Vagina (tissue), 2 donors: Measurements from ENCODE around the gene RAP1A. TPM values are rescaled to one million over a fixed set of nuclear protein-coding genes. Genes with fewer than 3 reads are reported as not detected.

ENCODE experiments used
- DNase-seq, 2 donors: peaks; one replicate each; pipeline ENCODE4 v3.0.0-alpha.2; 2017; ENCODE audit errors: extremely low spot score in 2 of 2
- H3K27ac ChIP-seq: fragments of 200-600 bp; sonication (generic); one replicate; pipeline ENCODE4 v1.5.1; 2019
- H3K27me3 ChIP-seq: fragments of 200-600 bp; sonication (generic); one replicate; pipeline ENCODE4 v1.5.1; 2019
- H3K36me3 ChIP-seq, 2 donors: fragments of 200-600 bp; sonication (generic); one replicate each; pipeline ENCODE4 v1.5.1; 2017 to 2019
- H3K4me1 ChIP-seq: fragments of 200-600 bp; sonication (generic); one replicate; pipeline ENCODE4 v1.5.1; 2019
- H3K4me3 ChIP-seq, 2 donors: fragments of 200-600 bp; sonication (generic); 1 replicate in 1 of 2; 2 replicates in 1 of 2; pipeline ENCODE4 v1.5.1; 2016 to 2019
- H3K9me3 ChIP-seq: fragments of 200-600 bp; sonication (generic); one replicate; pipeline ENCODE4 v1.5.1; 2019
- CTCF ChIP-seq, 3 experiments: fragments of 450-650 bp in 2 of 3; fragments of 200-600 bp in 1 of 3; sonication (generic) in 1 of 3; IDR thresholded peaks; one replicate each; pipeline ENCODE4 v1.5.1; 2017 to 2019; ENCODE audit warnings: antibody characterized with exemption in 3 of 3, mild to moderate bottlenecking in 2 of 3, moderate library complexity in 2 of 3
- POLR2A ChIP-seq, 2 donors: fragments of 450-650 bp; IDR thresholded peaks; one replicate each; pipeline ENCODE4 v1.6.1; 2017; ENCODE audit warnings: antibody characterized with exemption in 2 of 2, mild to moderate bottlenecking in 2 of 2, moderate library complexity in 2 of 2
- POLR2AphosphoS5 ChIP-seq, 2 donors: sonication (generic); formaldehyde crosslinking; IDR thresholded peaks; one replicate each; pipeline ENCODE4 v1.9.0; 2017; ENCODE audit warnings: antibody characterized with exemption in 2 of 2, mild to moderate bottlenecking in 2 of 2, low read depth in 1 of 2; ENCODE audit not compliant: insufficient read depth in 1 of 2
- intact Hi-C: fragments of 100-400 bp; cut with DNase I; formaldehyde crosslinking; loops from one replicate; pipeline ENCODE4 v1.15.1; 2023
- total RNA-seq: library from RNA; depleted of rRNA; stranded (reverse); fragments of >200 nt; gene quantifications from one replicate; pipeline ENCODE4 v1.2.3, GENCODE V29; 2016

RAP1A gene
- total RNA-seq, 1 donor from 2014 or later = 52.5 TPM

GRCh38 chr1:111596499-111596898 lies 23.1 kb upstream of the RAP1A start:
- TF ChIP-seq CTCF (IDR thresholded peaks at IDR 0.05) (no peak), POLR2AphosphoS5 (IDR thresholded peaks at IDR 0.05; ENCODE audit: insufficient read depth in 1 of 2, low read depth in 1 of 2) (no peak), POLR2A (IDR thresholded peaks at IDR 0.05) (no peak)
- Histone ChIP-seq H3K9me3 (no peaks in the 10 kb centered on the region), H3K27me3 (no peaks in the 10 kb centered on the region), H3K36me3 (no peaks in the 10 kb centered on the region), H3K4me1 (peaks cover 52% of the 10 kb centered on the region), H3K4me3 (no peak overlapping the region), H3K27ac (no peak overlapping the region)
- DNase-seq = no peak
- intact Hi-C loops = no loop called here

GRCh38 chr1:111597426-111597825 lies 22.2 kb upstream of the RAP1A start:
- no peak for TF ChIP-seq POLR2AphosphoS5 (IDR thresholded peaks at IDR 0.05; ENCODE audit: insufficient read depth in 1 of 2, low read depth in 1 of 2)
- no peak for TF ChIP-seq POLR2A (IDR thresholded peaks at IDR 0.05)
- no peak for TF ChIP-seq CTCF (IDR thresholded peaks at IDR 0.05)
- intact Hi-C loops = no loop called here
- Histone ChIP-seq H3K4me3 (no peak overlapping the region), H3K9me3 (no peaks in the 10 kb centered on the region), H3K27me3 (no peaks in the 10 kb centered on the region), H3K27ac (no peak overlapping the region), H3K36me3 (no peaks in the 10 kb centered on the region), H3K4me1 (peaks cover 42% of the 10 kb centered on the region)
- DNase-seq = no peak

GRCh38 chr1:111598544-111598943 lies 21.0 kb upstream of the RAP1A start:
- no peak overlapping the region for H3K4me3 ChIP-seq
- H3K9me3 ChIP-seq = no peaks in the 10 kb centered on the region
- no peak overlapping the region for H3K27ac ChIP-seq
- TF ChIP-seq CTCF (IDR thresholded peaks at IDR 0.05) (no peak), POLR2A (IDR thresholded peaks at IDR 0.05) (no peak)
- no peaks in the 10 kb centered on the region for H3K36me3 ChIP-seq
- DNase-seq = no peak
- peaks cover 31% of the 10 kb centered on the region for H3K4me1 ChIP-seq
- H3K27me3 ChIP-seq = no peaks in the 10 kb centered on the region
- intact Hi-C loops = no loop called here

GRCh38 chr1:111599781-111600693 lies 19.6 kb upstream of the RAP1A start:
- TF ChIP-seq CTCF (IDR thresholded peaks at IDR 0.05) = no peak
- no peak for TF ChIP-seq POLR2A (IDR thresholded peaks at IDR 0.05)
- no peak for TF ChIP-seq POLR2AphosphoS5 (IDR thresholded peaks at IDR 0.05; ENCODE audit: insufficient read depth in 1 of 2, low read depth in 1 of 2)
- Histone ChIP-seq H3K9me3 (no peaks in the 10 kb centered on the region), H3K4me3 (no peak overlapping the region), H3K27me3 (no peaks in the 10 kb centered on the region), H3K4me1 (peaks cover 22% of the 10 kb centered on the region), H3K36me3 (no peaks in the 10 kb centered on the region), H3K27ac (no peak overlapping the region)
- DNase-seq = no peak
- intact Hi-C loops = loop anchor here (10.0 kb wide), 1 partner anchor 85 kb away; no protein-coding TSS in a partner anchor

GRCh38 chr1:111600886-111601386 lies 18.7 kb upstream of the RAP1A start:
- Histone ChIP-seq H3K4me1 (peaks cover 16% of the 10 kb centered on the region), H3K36me3 (no peaks in the 10 kb centered on the region), H3K9me3 (no peaks in the 10 kb centered on the region), H3K4me3 (no peak overlapping the region), H3K27ac (no peak overlapping the region), H3K27me3 (no peaks in the 10 kb centered on the region)
- TF ChIP-seq CTCF (IDR thresholded peaks at IDR 0.05) (no peak), POLR2AphosphoS5 (IDR thresholded peaks at IDR 0.05; ENCODE audit: insufficient read depth in 1 of 2, low read depth in 1 of 2) (no peak), POLR2A (IDR thresholded peaks at IDR 0.05) (no peak)
- no peak for DNase-seq
- intact Hi-C loops = loop anchor here (10.0 kb wide), 1 partner anchor 86 kb away; no protein-coding TSS in a partner anchor
